Measurements from ENCODE around the gene MSANTD1. TPM values are rescaled to one million over a fixed set of nuclear protein-coding genes. Genes with fewer than 3 reads are reported as not detected.

Gene MSANTD1
- total RNA-seq, 2 donors from 2014 or later, result 0.71 to 1.1 TPM

- peak; percentile 60 for DNase-seq (ENCODE audit: low spot score)
- intact Hi-C loops (cut with DNase I), result no loop called here
Measured at GRCh38 chr4:3256230-3257102, 7.5 kb downstream of the MSANTD1 start.

DNA sequence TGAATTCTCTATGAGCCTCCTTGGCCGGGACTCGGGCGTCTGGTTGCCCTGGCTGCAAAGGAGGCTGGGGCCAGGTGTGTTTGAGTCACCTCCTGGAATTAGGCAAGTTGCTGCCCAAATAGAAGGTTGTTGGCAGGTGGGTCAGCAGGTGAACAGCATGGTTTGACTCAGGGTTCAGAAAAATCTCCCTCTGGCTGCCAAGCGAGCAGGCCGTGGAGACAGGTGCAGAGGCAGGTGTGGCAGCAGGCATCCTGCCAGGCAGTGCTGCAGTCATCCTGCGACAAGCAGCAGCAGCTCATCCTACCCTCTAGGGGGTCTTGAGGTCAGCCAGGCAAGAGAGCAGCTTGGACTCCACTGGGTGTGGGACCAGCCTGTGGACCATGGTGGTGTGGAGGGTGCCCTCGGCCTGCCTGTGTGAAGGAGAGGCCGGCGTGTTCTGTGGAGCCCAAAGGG lies 8.2 kb downstream of the MSANTD1 start:
- intact Hi-C loops (cut with DNase I), result no loop called here
- peak; percentile 51 for DNase-seq (ENCODE audit: low spot score)

DNA sequence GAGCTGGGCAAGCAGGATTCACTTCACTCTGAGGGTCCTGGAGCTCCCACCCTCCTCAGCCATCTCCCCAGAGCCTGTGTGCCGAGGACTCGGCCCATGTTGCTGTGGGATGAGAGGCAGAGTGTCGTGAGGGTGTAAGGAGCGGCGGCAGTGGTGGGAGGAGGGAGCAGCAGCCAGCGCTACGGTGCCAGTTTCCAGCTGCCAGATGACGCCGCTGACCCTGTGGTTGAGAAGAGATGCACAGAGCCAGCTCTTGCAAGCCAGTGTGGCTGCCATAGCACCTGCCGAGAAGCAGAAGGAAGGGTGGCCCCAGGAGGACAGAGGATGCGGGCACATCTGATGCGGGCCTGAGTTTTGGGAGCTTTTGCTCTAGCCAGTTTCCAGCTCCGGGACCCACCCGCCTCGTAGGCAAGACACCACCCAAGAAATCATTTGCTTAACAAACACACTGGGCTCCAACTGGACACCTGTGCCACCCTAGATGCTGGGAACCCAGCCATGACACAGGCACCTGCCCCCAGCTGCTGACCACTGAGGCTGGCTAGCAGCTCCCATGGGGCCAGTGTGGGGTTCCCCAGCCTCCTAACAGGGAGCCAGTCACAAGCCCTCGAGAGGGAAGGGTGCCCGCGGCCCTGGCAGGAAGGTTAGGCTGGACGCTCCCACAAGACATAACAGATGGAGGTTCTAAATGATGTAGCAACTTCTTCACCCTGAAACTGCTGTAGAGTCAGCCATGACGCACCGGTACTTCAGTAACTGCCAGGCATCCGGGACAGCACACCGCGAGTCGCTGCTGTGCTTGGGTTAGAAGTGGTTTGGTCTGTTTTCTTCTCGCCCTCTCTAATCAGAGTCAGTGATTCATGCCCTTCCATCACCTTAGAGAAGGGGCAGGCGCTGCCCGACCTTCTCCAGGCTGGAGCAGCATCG lies 8.9 kb downstream of the MSANTD1 start:
- DNase-seq (ENCODE audit: low spot score), result peak; percentile 78
- intact Hi-C loops (cut with DNase I), result no loop called here

GRCh38 chr4:3261411-3262207 lies 12.7 kb downstream of the MSANTD1 start:
- intact Hi-C loops (cut with DNase I), result no loop called here
- DNase-seq (ENCODE audit: low spot score), result peak; percentile 72

GRCh38 chr4:3262208-3263052 lies 13.5 kb downstream of the MSANTD1 start:
- intact Hi-C loops (cut with DNase I), result no loop called here
- DNase-seq (ENCODE audit: low spot score), result peak; percentile 68

DNA sequence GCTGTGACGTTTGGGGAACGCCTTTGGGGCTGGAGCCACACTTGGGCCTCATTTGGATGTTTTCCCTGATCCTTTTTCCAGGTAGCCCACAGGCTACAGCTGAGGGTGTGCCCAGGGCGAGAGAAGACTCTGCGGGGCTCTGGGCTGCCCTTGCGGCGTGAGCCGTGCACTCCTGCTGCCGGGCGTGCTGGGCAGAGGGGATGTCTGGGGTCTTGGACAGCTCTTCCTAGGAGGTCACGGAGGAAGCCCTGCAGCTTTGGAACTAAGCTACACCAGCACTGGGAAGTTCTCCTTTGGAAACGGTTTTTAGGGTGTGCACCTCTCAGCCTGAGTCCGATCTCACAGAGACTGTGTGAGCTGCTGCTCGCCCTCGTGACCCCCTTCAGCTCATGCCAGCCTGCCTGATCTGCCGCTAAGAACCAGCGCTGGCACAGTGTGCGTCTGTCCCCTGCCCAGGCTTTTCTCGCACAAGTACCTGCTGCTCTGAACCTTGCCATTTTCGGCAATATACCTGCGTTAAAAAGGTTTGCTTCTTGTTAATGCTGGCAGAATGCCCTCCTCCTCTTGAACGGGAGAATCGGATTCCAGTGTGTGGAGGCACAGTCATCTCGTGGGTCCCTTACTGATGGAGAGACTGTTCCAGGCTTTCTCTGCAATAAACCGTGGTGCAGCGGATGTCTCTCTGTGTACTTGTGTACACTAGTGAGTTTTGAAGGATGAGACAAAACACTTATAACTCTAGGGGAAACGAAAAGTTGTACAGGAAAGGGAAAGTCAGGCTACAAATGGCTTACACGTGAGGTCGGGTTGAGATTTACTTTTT lies 14.3 kb downstream of the MSANTD1 start:
- intact Hi-C loops (cut with DNase I), result no loop called here
- peak; percentile 47 for DNase-seq (ENCODE audit: low spot score)

- intact Hi-C loops (cut with DNase I), result no loop called here
- DNase-seq (ENCODE audit: low spot score), result peak; percentile 35
Measured at GRCh38 chr4:3263876-3264193, 14.9 kb downstream of the MSANTD1 start.

- intact Hi-C loops (cut with DNase I), result no loop called here
- DNase-seq (ENCODE audit: low spot score), result peak; percentile 77
Measured at GRCh38 chr4:3266076-3266475, 17.1 kb downstream of the MSANTD1 start.

DNA sequence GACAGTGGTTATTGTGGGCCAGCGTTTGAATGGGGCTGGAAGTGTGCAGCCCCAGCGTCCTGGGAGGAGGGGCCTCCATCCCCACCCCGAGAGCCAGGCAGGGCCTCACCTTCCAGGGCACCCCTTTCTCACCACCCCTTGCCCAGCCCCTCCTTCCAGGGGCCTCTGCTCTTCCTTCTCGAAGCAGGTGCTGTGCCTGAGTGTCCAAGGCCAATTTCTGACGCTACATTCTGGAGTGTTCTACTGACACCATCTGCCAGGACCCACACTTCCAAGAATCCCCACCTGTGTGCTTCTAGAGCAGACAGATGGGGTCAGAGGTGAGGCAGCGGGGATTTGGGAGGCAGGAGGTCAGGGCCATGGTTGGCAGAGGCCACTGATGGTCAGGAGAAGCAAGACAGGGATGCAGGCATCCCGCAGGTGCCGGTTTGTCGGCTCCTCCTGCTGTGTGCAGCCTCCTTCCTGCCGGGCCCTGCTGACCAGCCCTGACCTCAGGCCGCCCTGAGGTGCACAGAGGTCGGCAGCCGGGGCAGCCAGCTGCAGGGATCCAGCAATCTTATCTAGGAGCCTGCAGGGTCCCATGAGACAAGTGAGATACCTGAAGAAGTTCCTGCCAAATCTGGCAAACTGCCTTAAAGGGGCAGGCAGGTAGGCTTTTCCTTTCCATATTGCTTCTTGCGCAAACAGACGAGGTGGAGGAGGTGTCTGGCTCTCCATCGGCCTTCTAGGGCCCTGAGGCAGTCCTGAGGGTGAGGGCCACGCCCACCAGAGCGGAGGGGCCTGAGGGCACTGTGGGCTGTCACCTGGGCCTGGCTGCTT lies 18.8 kb downstream of the MSANTD1 start:
- intact Hi-C loops (cut with DNase I), result no loop called here
- peak; percentile 46 for DNase-seq (ENCODE audit: low spot score)

- peak; percentile 42 for DNase-seq (ENCODE audit: low spot score)
- intact Hi-C loops (cut with DNase I), result no loop called here
Measured at GRCh38 chr4:3268395-3269104, 19.6 kb downstream of the MSANTD1 start.

DNA sequence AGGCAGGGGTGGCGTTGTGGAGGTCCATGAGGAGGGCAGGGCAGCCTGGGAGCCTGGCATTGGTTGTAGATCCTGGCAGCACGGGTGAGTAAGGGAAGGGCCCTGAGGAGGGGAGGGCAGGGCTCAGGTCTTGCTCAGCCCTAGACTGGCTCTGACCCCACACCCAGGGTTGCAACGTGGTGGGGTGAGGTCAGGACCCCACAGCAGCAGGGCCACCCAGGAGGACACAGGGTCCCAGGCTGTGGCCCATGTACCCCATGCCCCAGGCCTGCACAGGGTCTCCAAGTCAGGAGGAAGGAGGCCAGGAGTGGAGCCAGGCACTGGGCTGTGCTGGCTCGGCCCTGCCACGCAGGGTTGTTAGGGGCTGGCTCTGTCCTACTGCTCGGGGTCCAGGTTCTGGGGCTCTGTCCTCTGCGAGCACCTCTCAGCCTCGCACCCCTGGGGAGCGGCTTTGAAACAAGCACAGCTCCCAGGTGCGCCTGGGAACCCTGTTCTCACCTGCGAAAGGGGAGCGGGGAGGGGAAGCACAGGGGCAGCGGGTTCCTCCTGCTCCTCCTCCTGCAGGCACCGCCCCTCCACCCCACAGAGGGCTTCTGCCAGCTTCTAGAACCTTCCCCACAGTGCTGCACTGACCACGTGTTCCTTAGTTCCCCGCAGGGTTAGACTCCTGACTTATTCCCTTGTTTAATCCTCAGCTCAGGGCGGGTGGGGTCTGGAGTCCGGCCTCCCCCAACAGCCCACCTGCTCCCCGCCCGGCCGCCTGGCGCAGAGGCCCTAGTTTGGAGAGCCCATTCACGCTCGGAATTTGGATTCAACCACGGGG lies 20.4 kb downstream of the MSANTD1 start:
- peak; percentile 69 for DNase-seq (ENCODE audit: low spot score)
- intact Hi-C loops (cut with DNase I), result no loop called here

DNA sequence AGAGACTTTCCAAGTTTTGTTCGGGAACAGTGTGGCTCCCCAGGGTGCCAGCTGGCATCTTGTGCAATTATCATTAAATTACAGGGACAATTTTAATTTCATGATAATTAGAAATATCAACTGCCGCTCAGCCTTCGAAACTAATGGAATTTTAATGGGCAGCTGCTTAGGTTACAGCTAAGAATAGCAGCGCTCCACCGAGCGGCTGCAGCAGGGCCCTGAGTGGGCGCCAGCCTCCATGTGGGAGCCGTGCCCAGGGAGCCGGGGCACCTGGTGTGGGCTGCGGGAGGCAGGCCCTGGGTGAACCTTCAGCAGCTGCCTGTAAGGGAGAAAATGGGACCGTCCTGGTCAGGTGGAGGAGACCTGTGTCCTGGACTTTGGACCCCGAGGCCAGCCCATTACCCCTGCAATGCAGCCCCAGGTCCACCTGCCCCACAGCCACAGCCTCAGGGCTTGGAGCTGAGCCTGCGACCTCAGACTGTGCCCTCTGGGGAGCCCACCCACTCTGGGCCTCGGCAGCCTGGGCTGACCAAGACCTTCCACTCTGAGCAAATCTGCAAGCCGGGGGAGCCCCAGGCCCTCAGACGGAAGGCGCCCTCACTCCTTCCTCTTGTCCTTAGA lies 21.1 kb downstream of the MSANTD1 start:
- intact Hi-C loops (cut with DNase I), result no loop called here
- DNase-seq (ENCODE audit: low spot score), result peak; percentile 84

DNA sequence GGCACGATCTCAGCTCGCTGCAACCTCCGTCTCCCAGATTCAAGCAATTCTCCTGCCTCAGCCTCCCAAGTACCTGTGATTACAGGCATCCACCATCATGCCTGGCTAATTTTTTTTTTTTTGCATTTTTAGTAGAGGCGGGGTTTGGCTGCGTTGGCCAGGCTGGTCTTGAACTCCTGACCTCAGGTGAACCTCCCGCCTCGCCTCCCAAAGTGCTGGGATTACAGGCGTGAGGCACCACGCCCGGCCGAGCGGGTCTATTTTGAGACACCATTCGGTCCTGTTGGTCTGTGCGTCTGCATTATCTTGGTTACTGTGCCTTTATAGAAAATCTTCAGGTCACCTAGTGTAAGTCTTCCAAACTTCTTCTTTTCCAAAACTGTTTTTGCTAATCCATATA lies 22.2 kb downstream of the MSANTD1 start:
- DNase-seq (ENCODE audit: low spot score), result peak; percentile 29
- intact Hi-C loops (cut with DNase I), result no loop called here

DNA sequence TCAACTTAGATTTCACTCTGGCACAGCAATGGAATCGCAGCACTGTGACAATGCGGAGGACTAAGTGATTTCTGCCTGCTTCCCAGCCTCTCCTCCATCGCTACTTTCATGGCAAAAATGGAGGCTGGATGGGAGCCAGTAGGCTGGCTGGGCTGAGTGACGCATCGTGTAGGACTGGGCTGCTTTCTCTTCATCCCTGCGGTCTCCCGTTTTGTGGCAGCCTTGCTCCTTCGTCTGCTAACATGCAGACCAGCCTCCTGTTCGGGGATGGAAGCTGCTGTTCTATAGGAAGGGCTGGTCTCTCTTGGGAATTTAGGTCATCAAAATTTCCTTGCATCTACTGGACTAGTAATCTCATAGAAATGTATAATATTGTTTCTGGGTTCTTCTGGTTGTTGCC lies 28.0 kb downstream of the MSANTD1 start:
- intact Hi-C loops (cut with DNase I), result no loop called here
- DNase-seq (ENCODE audit: low spot score), result peak; percentile 58

DNA sequence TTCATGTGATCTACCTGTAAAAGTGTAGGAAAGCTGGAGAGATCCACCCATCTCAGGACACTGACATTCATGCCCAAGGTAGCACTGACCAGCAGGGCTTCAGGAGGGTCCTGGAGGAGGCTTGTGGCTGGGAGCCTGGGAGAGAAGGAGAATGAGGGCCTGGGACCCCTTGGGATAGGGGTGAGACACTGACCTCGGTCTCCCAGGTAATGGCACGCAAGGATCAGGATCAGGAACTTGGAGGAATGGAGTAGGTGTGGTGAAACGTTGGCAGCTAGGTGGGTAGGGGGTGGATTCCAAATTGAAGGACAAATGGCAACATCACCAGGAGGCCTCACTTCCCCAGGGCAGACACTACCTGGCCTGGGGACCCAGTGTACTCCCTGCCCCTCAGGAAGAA lies 31.5 kb downstream of the MSANTD1 start:
- intact Hi-C loops (cut with DNase I), result no loop called here

More for the DNA sequence above, 31.5 kb downstream of the MSANTD1 start:
- DNase-seq (ENCODE audit: low spot score), result peak; percentile 24

Data from posterior vena cava (tissue), 2 donors.